Subcutaneous adipose tissue (tissue), 4 donors: Measurements from ENCODE around the gene RB1. TPM values are rescaled to one million over a fixed set of nuclear protein-coding genes. Genes with fewer than 3 reads are reported as not detected.

Experiments
- total RNA-seq, 4 donors: library from RNA; depleted of rRNA; stranded (reverse); fragments of >200 nt; gene quantifications; one replicate each; pipeline ENCODE4 v1.1.0, GENCODE V29; 2016
- TF ChIP-seq, protein P1 (sequence below): fragments of 450-650 bp; IDR thresholded peaks from one replicate; pipeline ENCODE4 v1.5.1; 2016; ENCODE audit warnings: low read depth, mild to moderate bottlenecking, control low read depth, antibody characterized with exemption, moderate library complexity

The RB1 gene
- total RNA-seq, 4 donors from 2014 or later, result 35.0 to 85.6 (median 45.6) TPM

DNA sequence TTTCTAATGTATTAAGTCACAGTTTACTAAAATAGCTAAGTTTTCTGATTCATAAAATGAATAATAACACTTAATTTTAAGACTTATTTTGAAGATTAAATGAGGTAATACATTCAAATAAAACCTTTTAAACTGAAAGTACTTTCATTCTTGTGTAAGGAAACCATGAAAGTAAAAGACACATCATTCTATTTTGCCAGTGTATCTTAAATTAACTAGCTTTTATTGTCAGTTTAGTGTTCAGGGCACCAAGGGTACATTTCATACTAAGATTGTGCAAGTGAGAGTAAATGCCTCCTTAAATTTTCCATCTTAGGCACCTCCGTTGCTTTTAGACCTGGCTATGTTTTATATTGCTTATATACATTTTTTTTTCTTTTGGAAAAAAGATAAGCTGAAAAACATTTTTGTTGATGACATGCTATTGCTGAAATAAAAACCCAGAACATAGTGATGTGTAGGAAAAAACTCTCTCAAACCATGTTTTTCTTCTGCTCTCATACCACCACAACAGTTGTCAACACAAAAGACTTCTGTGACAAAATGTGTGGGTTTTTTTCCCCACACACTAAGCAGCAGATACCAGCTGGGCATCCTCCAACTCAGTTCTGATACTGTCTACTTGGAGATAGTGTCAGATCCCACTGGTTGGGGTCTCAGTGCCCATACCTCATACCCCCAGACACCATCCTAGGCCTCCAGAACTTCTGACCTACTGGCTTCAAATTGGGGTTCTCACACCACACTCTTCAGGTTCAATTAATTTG, 140.1 kb downstream of the RB1 start:
- TF ChIP-seq, protein P1, sequence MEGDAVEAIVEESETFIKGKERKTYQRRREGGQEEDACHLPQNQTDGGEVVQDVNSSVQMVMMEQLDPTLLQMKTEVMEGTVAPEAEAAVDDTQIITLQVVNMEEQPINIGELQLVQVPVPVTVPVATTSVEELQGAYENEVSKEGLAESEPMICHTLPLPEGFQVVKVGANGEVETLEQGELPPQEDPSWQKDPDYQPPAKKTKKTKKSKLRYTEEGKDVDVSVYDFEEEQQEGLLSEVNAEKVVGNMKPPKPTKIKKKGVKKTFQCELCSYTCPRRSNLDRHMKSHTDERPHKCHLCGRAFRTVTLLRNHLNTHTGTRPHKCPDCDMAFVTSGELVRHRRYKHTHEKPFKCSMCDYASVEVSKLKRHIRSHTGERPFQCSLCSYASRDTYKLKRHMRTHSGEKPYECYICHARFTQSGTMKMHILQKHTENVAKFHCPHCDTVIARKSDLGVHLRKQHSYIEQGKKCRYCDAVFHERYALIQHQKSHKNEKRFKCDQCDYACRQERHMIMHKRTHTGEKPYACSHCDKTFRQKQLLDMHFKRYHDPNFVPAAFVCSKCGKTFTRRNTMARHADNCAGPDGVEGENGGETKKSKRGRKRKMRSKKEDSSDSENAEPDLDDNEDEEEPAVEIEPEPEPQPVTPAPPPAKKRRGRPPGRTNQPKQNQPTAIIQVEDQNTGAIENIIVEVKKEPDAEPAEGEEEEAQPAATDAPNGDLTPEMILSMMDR, result no peak

DNA sequence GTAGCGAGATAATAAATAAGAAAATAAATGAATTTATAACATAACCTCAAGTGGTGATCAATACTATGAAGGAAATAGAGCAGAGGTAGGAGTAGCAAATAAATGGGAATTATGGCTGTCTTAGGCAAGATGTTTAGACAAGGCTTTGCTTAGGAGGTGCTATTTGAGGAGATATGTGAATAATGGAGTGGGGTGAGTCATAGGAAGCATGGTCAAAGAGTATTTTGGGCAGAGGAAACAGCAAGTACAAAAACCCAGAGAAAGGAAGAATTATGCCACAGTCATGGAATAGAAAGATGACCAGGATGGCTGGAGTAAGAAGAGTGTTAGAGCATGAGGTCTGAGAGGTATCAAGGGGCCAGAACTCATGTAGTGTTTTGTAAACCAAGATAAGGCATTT, 142.9 kb downstream of the RB1 start:
- TF ChIP-seq, protein P1, result no peak

DNA sequence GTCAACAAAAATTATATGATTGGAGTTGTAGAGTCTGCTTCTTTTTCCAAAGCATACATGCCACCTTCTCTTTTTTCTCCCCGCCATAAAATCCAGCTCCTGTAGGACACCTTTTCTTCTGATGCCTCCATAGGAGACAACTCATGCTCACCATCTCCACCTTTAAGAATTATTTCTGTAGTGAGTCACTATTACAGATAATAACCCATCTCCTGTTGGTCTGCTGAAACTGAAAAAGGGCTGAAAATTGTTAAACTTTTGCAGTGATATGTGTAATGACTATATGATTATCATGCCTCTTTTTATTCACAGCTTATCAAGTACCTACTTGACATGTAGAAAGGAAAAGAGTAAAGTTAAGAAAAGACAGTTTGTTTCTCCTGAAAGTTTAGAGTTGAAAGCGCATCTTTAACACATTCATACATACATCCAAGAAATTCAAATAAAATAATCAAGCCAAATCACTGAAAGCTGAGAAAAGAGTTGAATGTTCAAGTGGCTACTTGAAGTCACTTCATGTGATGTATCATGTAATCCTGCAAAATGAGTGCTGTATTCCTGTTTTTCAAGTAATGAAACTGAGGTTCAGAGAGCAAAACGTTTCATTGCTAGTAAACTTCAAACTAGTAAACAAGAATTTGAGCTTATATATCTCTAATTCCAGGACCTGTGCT, 144.9 kb downstream of the RB1 start:
- TF ChIP-seq, protein P1, result no peak

DNA sequence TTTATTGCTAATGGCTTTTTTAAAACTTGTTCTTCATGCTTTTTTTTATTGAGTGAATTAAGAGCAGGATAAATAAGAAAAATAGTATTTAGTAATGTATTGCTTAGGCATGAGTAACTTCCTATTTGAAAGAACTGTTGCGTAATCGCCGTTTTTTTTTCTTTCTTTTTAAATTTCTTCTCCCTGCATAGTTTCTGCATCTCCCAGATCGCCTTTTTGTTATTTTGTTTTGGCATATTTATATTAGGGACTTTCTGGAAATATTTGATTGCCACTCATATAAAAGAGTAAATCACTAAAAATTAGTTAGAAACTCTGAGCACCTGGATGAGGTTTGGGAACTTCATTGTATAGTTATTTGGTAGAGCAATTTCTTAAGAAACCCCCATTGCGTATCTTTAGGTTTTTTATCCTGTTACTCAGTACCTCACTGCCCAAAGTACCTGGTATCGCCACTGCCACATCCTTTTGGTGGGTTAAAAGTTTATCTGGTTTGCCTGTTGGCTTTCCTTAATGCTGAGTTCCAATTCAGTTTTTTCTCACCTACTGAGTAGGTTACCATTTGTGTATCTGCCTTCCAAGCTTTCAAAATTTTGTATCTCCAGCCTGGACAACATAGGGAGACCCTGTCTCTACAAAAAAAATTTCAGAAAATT, 145.5 kb downstream of the RB1 start:
- TF ChIP-seq, protein P1, result no peak

DNA sequence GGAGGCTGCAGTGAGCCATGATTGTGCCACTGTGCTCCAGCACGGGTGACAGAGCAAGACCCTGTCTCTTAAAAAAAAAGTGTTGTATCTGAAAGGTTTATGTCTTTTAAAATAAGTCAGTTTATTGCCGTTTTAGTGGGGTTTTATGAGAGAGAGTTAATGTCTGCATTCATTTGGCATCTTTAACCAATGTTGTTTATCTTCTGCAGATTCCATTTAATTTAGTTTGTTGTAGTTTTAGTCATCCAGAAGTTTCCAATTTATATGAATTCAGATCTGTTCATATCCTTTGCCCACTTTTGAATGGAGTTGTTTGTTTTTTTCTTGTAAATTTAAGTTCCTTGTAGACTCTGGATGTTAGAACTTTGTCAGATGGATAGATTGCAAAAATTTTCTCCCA, 146.1 kb downstream of the RB1 start:
- TF ChIP-seq, protein P1, result no peak

GRCh38 chr13:48456546-48456945, 153.0 kb downstream of the RB1 start:
- TF ChIP-seq, protein P1, result no peak

GRCh38 chr13:48457578-48458242, 154.2 kb downstream of the RB1 start:
- TF ChIP-seq, protein P1, result no peak
